ENCODE measurements around the gene DYNC1LI1.

DNA sequence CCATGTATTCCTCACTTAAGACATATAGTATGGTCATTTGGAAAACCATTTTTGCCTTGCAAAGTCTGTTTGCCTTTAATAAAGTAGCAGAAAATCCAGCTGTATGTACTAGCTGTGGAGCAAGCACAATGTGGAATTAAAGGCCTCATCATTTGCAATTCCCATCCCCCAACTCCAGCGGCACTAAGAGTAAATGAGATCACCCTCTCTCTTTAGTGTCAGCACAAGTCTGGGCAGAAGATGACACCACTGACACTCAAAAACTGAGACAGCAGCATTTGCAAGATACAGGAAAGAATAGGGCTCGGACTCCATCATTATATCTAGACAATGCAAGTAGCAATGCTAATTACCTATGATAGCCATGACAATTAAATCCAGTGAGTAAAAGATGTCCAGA is 24.7 kb upstream of the DYNC1LI1 start:
- TF ChIP-seq, protein P1, sequence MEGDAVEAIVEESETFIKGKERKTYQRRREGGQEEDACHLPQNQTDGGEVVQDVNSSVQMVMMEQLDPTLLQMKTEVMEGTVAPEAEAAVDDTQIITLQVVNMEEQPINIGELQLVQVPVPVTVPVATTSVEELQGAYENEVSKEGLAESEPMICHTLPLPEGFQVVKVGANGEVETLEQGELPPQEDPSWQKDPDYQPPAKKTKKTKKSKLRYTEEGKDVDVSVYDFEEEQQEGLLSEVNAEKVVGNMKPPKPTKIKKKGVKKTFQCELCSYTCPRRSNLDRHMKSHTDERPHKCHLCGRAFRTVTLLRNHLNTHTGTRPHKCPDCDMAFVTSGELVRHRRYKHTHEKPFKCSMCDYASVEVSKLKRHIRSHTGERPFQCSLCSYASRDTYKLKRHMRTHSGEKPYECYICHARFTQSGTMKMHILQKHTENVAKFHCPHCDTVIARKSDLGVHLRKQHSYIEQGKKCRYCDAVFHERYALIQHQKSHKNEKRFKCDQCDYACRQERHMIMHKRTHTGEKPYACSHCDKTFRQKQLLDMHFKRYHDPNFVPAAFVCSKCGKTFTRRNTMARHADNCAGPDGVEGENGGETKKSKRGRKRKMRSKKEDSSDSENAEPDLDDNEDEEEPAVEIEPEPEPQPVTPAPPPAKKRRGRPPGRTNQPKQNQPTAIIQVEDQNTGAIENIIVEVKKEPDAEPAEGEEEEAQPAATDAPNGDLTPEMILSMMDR (conservative IDR thresholded peaks at IDR 0.05 in 1 of 2, IDR thresholded peaks at IDR 0.05 in 1 of 2; ENCODE audit: low read depth in 1 of 2, low read length in 2 of 2): no peak
- TF ChIP-seq EZH2 (IDR thresholded peaks at IDR 0.05; ENCODE audit: low read length, missing control alignments): no peak
